GM19452 (cell line): ENCODE measurements around the gene PMPCA.

Source experiments
- ATAC-seq: cut with Tn5 transposase; IDR thresholded peaks from one replicate; pipeline ENCODE4 v1.9.1; 2021; ENCODE audit not compliant: unreplicated experiment

Gene PMPCA

GRCh38 chr9:136410500-136411287, at the start of gene PMPCA, which contains the start of gene ENTR1:
Gene PMPCA, plus strand, starts transcription at chr9:136410658. Its CDS starts 11 bp downstream, at chr9:136410669.
Gene ENTR1, minus strand, starts transcription at chr9:136410614. Its CDS starts 217 bp downstream, at chr9:136410397.
- ATAC-seq: peak; percentile 82

- ATAC-seq: no peak
Observed at GRCh38 chr9:136361047-136361753, 49.3 kb upstream of the PMPCA start.

- no peak for ATAC-seq
Observed at GRCh38 chr9:136361754-136362449, 48.6 kb upstream of the PMPCA start.

- ATAC-seq: no peak
Observed at GRCh38 chr9:136362450-136362784, 48.0 kb upstream of the PMPCA start.

- ATAC-seq: peak; percentile 72
Observed at GRCh38 chr9:136363106-136363948, 47.1 kb upstream of the PMPCA start, which contains the start of gene DNLZ. Gene DNLZ, minus strand, starts transcription at chr9:136363744. Its CDS starts 30 bp downstream, at chr9:136363714.

- no peak for ATAC-seq
Observed at GRCh38 chr9:136363949-136364748, 46.3 kb upstream of the PMPCA start.

GRCh38 chr9:136364942-136365774, 45.3 kb upstream of the PMPCA start:
- no peak for ATAC-seq

GRCh38 chr9:136365775-136366222, 44.7 kb upstream of the PMPCA start:
- no peak for ATAC-seq

- ATAC-seq: no peak
Observed at GRCh38 chr9:136366826-136367225, 43.6 kb upstream of the PMPCA start.

- no peak for ATAC-seq
Observed at GRCh38 chr9:136367296-136368145, 42.9 kb upstream of the PMPCA start.

- no peak for ATAC-seq
Observed at GRCh38 chr9:136368190-136368589, 42.3 kb upstream of the PMPCA start.

- no peak for ATAC-seq
Observed at GRCh38 chr9:136370037-136370436, 40.4 kb upstream of the PMPCA start.

GRCh38 chr9:136370687-136371532, 39.5 kb upstream of the PMPCA start:
- ATAC-seq: no peak

GRCh38 chr9:136371533-136371880, 39.0 kb upstream of the PMPCA start:
- ATAC-seq: no peak

- ATAC-seq: no peak
Observed at GRCh38 chr9:136372006-136372405, 38.5 kb upstream of the PMPCA start.

GRCh38 chr9:136372561-136373299, 37.7 kb upstream of the PMPCA start:
- no peak for ATAC-seq
